Peyer's patch (tissue), 4 donors: ENCODE data around the gene LYRM9.

Experiments
- CTCF ChIP-seq, 6 experiments: fragments of 450-650 bp in 4 of 6; fragments of 200-600 bp in 2 of 6; sonication (generic) in 1 of 6; IDR thresholded peaks; one replicate each; pipeline ENCODE4 v1.5.1; 2017 to 2019; ENCODE audit warnings: antibody characterized with exemption in 6 of 6, mild to moderate bottlenecking in 3 of 6, moderate library complexity in 1 of 6
- POLR2A ChIP-seq, 2 donors: fragments of 450-650 bp; IDR thresholded peaks; one replicate each; pipeline ENCODE4 v1.5.1; 2017; ENCODE audit warnings: antibody characterized with exemption in 2 of 2, mild to moderate bottlenecking in 2 of 2, moderate library complexity in 2 of 2

- TF ChIP-seq POLR2A (IDR thresholded peaks at IDR 0.05) = no peak
- TF ChIP-seq CTCF (IDR thresholded peaks at IDR 0.05) = no peak
These were observed 34.4 kb downstream of the LYRM9 start for GRCh38 chr17:27858621-27859305.
